A673 (cell line): ENCODE measurements around the gene TBXA2R. TPM values are rescaled to one million over a fixed set of nuclear protein-coding genes. Genes with fewer than 3 reads are reported as not detected.
A peak's percentile ranks its signal among the peaks of the same experiment; 100 is the strongest.

Experiments
- BruUV-seq: library from RNA; stranded (reverse); fragments of 400-500 nt; replicated peaks from 2 replicates; lab custom pipeline; 2021; lab: Mats Ljungman, UMichigan
- CTCF ChIA-PET: fragments of 300-600 bp; sonication (Branson Sonifier 250); formaldehyde crosslinking; loops from one replicate; lab custom pipeline; 2022; ENCODE audit warnings: antibody characterized with exemption; lab: Charles Lee
- POLR2A ChIA-PET: fragments of 300-600 bp; sonication (Branson Sonifier 250); formaldehyde crosslinking; loops from one replicate; lab custom pipeline; 2022; ENCODE audit warnings: antibody characterized with exemption; ENCODE audit not compliant: low non-redundant PET; lab: Charles Lee
- DNase-seq: peaks from one replicate; pipeline ENCODE4 v3.0.0-alpha.2; 2015; ENCODE audit warnings: low spot score
- H3K27ac ChIP-seq: fragments of 200-600 bp; sonication (generic); 2 replicates; pipeline ENCODE4 v1.5.1; 2016; ENCODE audit warnings: mixed run types, low read depth, mild to moderate bottlenecking, mixed read lengths, antibody characterized with exemption, low read length; ENCODE audit not compliant: poor library complexity, severe bottlenecking
- H3K27me3 ChIP-seq: fragments of 200-600 bp; sonication (generic); replicated peaks from 2 replicates; pipeline ENCODE4 v1.6.1; 2017; ENCODE audit warnings: mixed run types, low read depth, mild to moderate bottlenecking, mixed read lengths, antibody characterized with exemption, low read length; ENCODE audit not compliant: insufficient read depth, poor library complexity
- H3K36me3 ChIP-seq: fragments of 200-600 bp; sonication (generic); 2 replicates; pipeline ENCODE4 v1.6.1; 2016; ENCODE audit warnings: mixed run types, mild to moderate bottlenecking, mixed read lengths, antibody characterized with exemption, low read length; ENCODE audit not compliant: insufficient read depth, poor library complexity, severe bottlenecking
- H3K4me1 ChIP-seq: fragments of 200-600 bp; sonication (generic); 2 replicates; pipeline ENCODE4 v1.6.1; 2017; ENCODE audit warnings: mixed run types, mild to moderate bottlenecking, mixed read lengths, antibody characterized with exemption, low read length; ENCODE audit not compliant: insufficient read depth, poor library complexity, severe bottlenecking
- H3K4me3 ChIP-seq: fragments of 200-600 bp; sonication (generic); 2 replicates; pipeline ENCODE4 v1.5.1; 2016; ENCODE audit warnings: low read depth, mixed run types, mild to moderate bottlenecking, mixed read lengths, low read length; ENCODE audit not compliant: poor library complexity, severe bottlenecking
- H3K9me3 ChIP-seq: fragments of 200-600 bp; sonication (generic); 2 replicates; pipeline ENCODE4 v1.6.1; 2016; ENCODE audit warnings: mixed run types, low read depth, mild to moderate bottlenecking, mixed read lengths, antibody characterized with exemption, low read length; ENCODE audit not compliant: poor library complexity, severe bottlenecking
- CTCF ChIP-seq: fragments of 300-800, 200-600 bp; sonication (generic); conservative IDR thresholded peaks from 2 replicates; pipeline ENCODE4 v1.5.1; 2017; ENCODE audit warnings: low read depth, mild to moderate bottlenecking, antibody characterized with exemption, low read length, moderate library complexity, mixed read lengths
- EZH2 ChIP-seq: fragments of 200-600 bp; sonication (generic); IDR thresholded peaks from 2 replicates; pipeline ENCODE4 v1.6.1; 2017; ENCODE audit warnings: borderline replicate concordance, low read depth, mild to moderate bottlenecking, mixed read lengths, antibody characterized with exemption, low read length; ENCODE audit not compliant: poor library complexity, severe bottlenecking
- intact Hi-C: fragments of 100-400 bp; cut with micrococcal nuclease; formaldehyde crosslinking; loops from one replicate; pipeline ENCODE4 v1.10.0; 2022; ENCODE audit not compliant: unreplicated experiment
- total RNA-seq: library from RNA; stranded (reverse); gene quantifications from 2 replicates; pipeline ENCODE4 v1.2.3, GENCODE V29; 2021

The TBXA2R gene
- total RNA-seq, 1 experiment from 2014 or later = 0.56 TPM

- no TSS peak for BruUV-seq
- TF ChIP-seq EZH2 (no peak), CTCF (no peak)
- Histone ChIP-seq H3K4me3 (peak overlapping the region; percentile 86), H3K4me1 (peaks cover 16% of the 10 kb centered on the region), H3K36me3 (peaks cover 15% of the 10 kb centered on the region), H3K9me3 (no peaks in the 10 kb centered on the region), H3K27me3 (no peaks in the 10 kb centered on the region), H3K27ac (no peak overlapping the region)
- ChIA-PET CTCF (interaction anchor here (0.8 kb wide), 1 partner anchor 299 kb away, joined by 3 read pairs; no protein-coding TSS in a partner anchor), POLR2A (interaction anchor here (0.6 kb wide), 1 partner anchor 57 kb away, joined by 4 read pairs; no protein-coding TSS in a partner anchor)
- peak; percentile 97 for DNase-seq
- intact Hi-C loops = no loop called here
Measured at GRCh38 chr19:3573858-3574637, 32.6 kb downstream of the TBXA2R start.

GRCh38 chr19:3573162-3573857 is 33.4 kb downstream of the TBXA2R start:
- intact Hi-C loops = no loop called here
- peaks cover 15% of the 10 kb centered on the region for H3K36me3 ChIP-seq
- H3K4me1 ChIP-seq = peaks cover 16% of the 10 kb centered on the region
- H3K9me3 ChIP-seq = no peaks in the 10 kb centered on the region
- H3K27me3 ChIP-seq = no peaks in the 10 kb centered on the region
- H3K4me3 ChIP-seq = peak overlapping the region; percentile 86
- no peak for DNase-seq
- TF ChIP-seq EZH2 (no peak), CTCF (no peak)
- peak overlapping the region; percentile 84 for H3K27ac ChIP-seq
- TSS peak; percentile 56 for BruUV-seq
- ChIA-PET CTCF (interaction anchor here (0.8 kb wide), 1 partner anchor 298 kb away, joined by 3 read pairs; no protein-coding TSS in a partner anchor), POLR2A (interaction anchor here (0.6 kb wide), 1 partner anchor 57 kb away, joined by 4 read pairs; no protein-coding TSS in a partner anchor)

- ChIA-PET CTCF (no interaction called here), POLR2A (no interaction called here)
- TF ChIP-seq CTCF = no peak
- TF ChIP-seq EZH2 = no peak
- BruUV-seq = no TSS peak
- no peak for DNase-seq
- no peaks in the 10 kb centered on the region for H3K27me3 ChIP-seq
- no peaks in the 10 kb centered on the region for H3K9me3 ChIP-seq
- intact Hi-C loops = no loop called here
- H3K4me3 ChIP-seq = peak within 1 kb of the TSS; percentile 86
- peaks cover 16% of the 10 kb centered on the region for H3K4me1 ChIP-seq
- H3K27ac ChIP-seq = peak within 1 kb of the TSS; percentile 84
- H3K36me3 ChIP-seq = peaks cover 15% of the 10 kb centered on the region
Measured at GRCh38 chr19:3572855-3573161, 33.9 kb downstream of the TBXA2R start, which contains the start of gene HMG20B. Gene HMG20B (plus strand): TSS chr19:3572944. CDS start chr19:3573310, 366 bp downstream.
